Thyroid gland (tissue), 4 donors: ENCODE results near the gene PTPRC. TPM values are rescaled to one million over a fixed set of nuclear protein-coding genes. Genes with fewer than 3 reads are reported as not detected.

Experiments used
- DNase-seq, 2 donors: peaks; one replicate each; pipeline ENCODE4 v3.0.0-alpha.2; 2019
- H3K27ac ChIP-seq, 3 donors: fragments of 200-600 bp; sonication (generic); 1 replicate in 2 of 3; 2 replicates in 1 of 3; pipeline ENCODE4 v1.5.1; 2016 to 2019; ENCODE audit warnings: mild to moderate bottlenecking in 1 of 3, moderate library complexity in 1 of 3
- H3K27me3 ChIP-seq: fragments of 200-600 bp; sonication (generic); one replicate; pipeline ENCODE4 v1.5.1; 2019
- H3K36me3 ChIP-seq, 2 donors: fragments of 200-600 bp; sonication (generic); one replicate each; pipeline ENCODE4 v1.5.1; 2016 to 2019
- H3K4me1 ChIP-seq, 2 donors: fragments of 200-600 bp; sonication (generic); one replicate each; pipeline ENCODE4 v1.5.1; 2017 to 2019
- H3K4me3 ChIP-seq, 3 donors: fragments of 200-600 bp; sonication (generic); replicated peaks in 1 of 3; 1 replicate in 2 of 3; 2 replicates in 1 of 3; pipeline ENCODE4 v1.5.1; 2016; ENCODE audit warnings: mild to moderate bottlenecking in 1 of 3
- H3K9me3 ChIP-seq: fragments of 200-600 bp; sonication (generic); one replicate; pipeline ENCODE4 v1.5.1; 2017
- CTCF ChIP-seq, 6 experiments: fragments of 200-600 bp in 3 of 6; fragments of 450-650 bp in 3 of 6; sonication (generic) in 3 of 6; IDR thresholded peaks; one replicate each; pipeline ENCODE4 v1.5.1; 2016 to 2019; ENCODE audit warnings: antibody characterized with exemption in 6 of 6, mild to moderate bottlenecking in 2 of 6, inconsistent platforms in 1 of 6, moderate library complexity in 1 of 6
- POLR2A ChIP-seq, 2 donors: fragments of 450-650 bp; IDR thresholded peaks; one replicate each; pipeline ENCODE4 v1.6.1; 2017; ENCODE audit warnings: antibody characterized with exemption in 2 of 2, mild to moderate bottlenecking in 2 of 2, moderate library complexity in 1 of 2
- WGBS, 2 donors: methylation state at CpG; one replicate each; pipeline ENCODE4 v1.1.5; 2017; 5-methylcytosine and 5-hydroxymethylcytosine counted together
- intact Hi-C: fragments of 100-400 bp; cut with DNase I; formaldehyde crosslinking; loops from one replicate; pipeline ENCODE4 v1.15.1; 2023
- total RNA-seq, 4 donors: library from RNA; depleted of rRNA; stranded (reverse); fragments of >200 nt; gene quantifications; one replicate each; pipeline ENCODE4 v1.2.3, GENCODE V29; 2016

The PTPRC gene
- total RNA-seq, 4 donors from 2014 or later = 11.5 to 23.8 (median 16.9) TPM

- Histone ChIP-seq H3K27ac (no peak overlapping the region), H3K4me3 (no peak overlapping the region), H3K36me3 (no peaks in the 10 kb centered on the region), H3K4me1 (no peaks in the 10 kb centered on the region), H3K27me3 (no peaks in the 10 kb centered on the region), H3K9me3 (no peaks in the 10 kb centered on the region)
- WGBS, 2 donors = 80 to 88% methylated on average over 1 of the region's 1 CpG
- no peak for TF ChIP-seq CTCF (IDR thresholded peaks at IDR 0.05)
- TF ChIP-seq POLR2A (IDR thresholded peaks at IDR 0.05) = no peak
- intact Hi-C loops = no loop called here
- no peak for DNase-seq
Measured at GRCh38 chr1:198717510-198717909, 78.7 kb downstream of the PTPRC start.

GRCh38 chr1:198723127-198723526 is 84.3 kb downstream of the PTPRC start:
- no peaks in the 10 kb centered on the region for H3K27me3 ChIP-seq
- intact Hi-C loops = no loop called here
- no peak overlapping the region for H3K27ac ChIP-seq
- DNase-seq = no peak
- no peaks in the 10 kb centered on the region for H3K4me1 ChIP-seq
- no peak overlapping the region for H3K4me3 ChIP-seq
- no peaks in the 10 kb centered on the region for H3K36me3 ChIP-seq
- TF ChIP-seq POLR2A (IDR thresholded peaks at IDR 0.05) = no peak
- no peak for TF ChIP-seq CTCF (IDR thresholded peaks at IDR 0.05)
- H3K9me3 ChIP-seq = no peaks in the 10 kb centered on the region

- Histone ChIP-seq H3K9me3 (no peaks in the 10 kb centered on the region), H3K27ac (no peak overlapping the region), H3K4me3 (no peak overlapping the region), H3K4me1 (no peaks in the 10 kb centered on the region), H3K27me3 (no peaks in the 10 kb centered on the region), H3K36me3 (no peaks in the 10 kb centered on the region)
- intact Hi-C loops = no loop called here
- no peak for DNase-seq
- TF ChIP-seq CTCF (IDR thresholded peaks at IDR 0.05) = no peak
- TF ChIP-seq POLR2A (IDR thresholded peaks at IDR 0.05) = no peak
Measured at GRCh38 chr1:198725090-198725489, 86.2 kb downstream of the PTPRC start.

- TF ChIP-seq POLR2A (IDR thresholded peaks at IDR 0.05) (no peak), CTCF (IDR thresholded peaks at IDR 0.05) (no peak)
- Histone ChIP-seq H3K27me3 (no peaks in the 10 kb centered on the region), H3K4me1 (no peaks in the 10 kb centered on the region), H3K9me3 (no peaks in the 10 kb centered on the region), H3K36me3 (no peaks in the 10 kb centered on the region), H3K27ac (no peak overlapping the region), H3K4me3 (no peak overlapping the region)
- intact Hi-C loops = no loop called here
- no peak for DNase-seq
Measured at GRCh38 chr1:198726455-198726854, 87.6 kb downstream of the PTPRC start.

GRCh38 chr1:198729195-198729863 is 90.5 kb downstream of the PTPRC start:
- no peaks in the 10 kb centered on the region for H3K9me3 ChIP-seq
- intact Hi-C loops = no loop called here
- no peaks in the 10 kb centered on the region for H3K36me3 ChIP-seq
- TF ChIP-seq POLR2A (IDR thresholded peaks at IDR 0.05) (no peak), CTCF (IDR thresholded peaks at IDR 0.05) (no peak)
- 98 to 99% methylated on average over 5 of the region's 5 CpGs for WGBS, 2 donors
- H3K27me3 ChIP-seq = no peaks in the 10 kb centered on the region
- no peaks in the 10 kb centered on the region for H3K4me1 ChIP-seq
- no peak overlapping the region for H3K27ac ChIP-seq
- no peak overlapping the region for H3K4me3 ChIP-seq
- DNase-seq = no peak
